HG03442 (cell line): Measurements from ENCODE around the gene RAET1E.

Experiments
- ATAC-seq: cut with Tn5 transposase; IDR thresholded peaks from one replicate; pipeline ENCODE4 v1.9.1; 2021; ENCODE audit warnings: mild to moderate bottlenecking, moderate library complexity; ENCODE audit not compliant: unreplicated experiment

RAET1E gene

DNA sequence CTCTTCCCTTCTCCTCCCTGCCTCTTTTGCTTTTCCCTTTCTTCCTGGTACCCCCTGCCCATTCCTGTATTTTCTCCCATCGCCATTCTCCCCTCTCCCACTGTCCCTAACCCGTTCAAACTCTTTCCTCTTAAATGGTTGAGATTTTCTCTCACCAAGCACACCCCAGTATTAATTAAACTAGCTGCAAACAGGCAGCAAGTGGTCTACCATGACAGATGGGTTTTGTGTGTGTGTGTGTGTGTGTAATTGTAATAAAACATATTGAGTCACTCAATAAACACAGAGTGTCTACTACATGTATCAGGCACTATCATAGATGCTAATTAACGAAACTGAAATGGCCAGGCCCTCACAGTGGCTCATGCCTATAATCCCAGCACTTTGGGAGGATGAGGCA lies 6.7 kb downstream of the RAET1E start:
- ATAC-seq: no peak

DNA sequence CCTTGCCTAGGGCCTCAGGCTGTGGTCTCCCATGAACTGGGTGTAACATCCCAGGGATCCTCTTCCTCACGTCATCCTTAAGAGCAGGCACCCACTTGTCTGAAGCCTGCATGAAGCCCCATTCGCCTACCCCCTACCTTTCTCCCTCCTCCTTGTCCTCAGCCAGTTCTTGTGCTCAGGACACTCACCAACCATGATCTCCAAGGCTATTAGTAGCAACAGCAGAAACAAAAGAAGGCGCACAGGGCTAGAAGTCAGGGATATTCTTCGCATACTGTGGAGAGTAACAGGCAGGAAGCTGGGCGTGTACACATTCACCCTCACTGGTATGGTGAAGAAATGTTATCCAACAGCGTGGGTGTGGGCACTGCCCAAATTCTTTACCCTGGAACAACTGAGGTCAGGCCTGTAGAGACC lies 7.3 kb downstream of the RAET1E start:
- ATAC-seq: no peak

DNA sequence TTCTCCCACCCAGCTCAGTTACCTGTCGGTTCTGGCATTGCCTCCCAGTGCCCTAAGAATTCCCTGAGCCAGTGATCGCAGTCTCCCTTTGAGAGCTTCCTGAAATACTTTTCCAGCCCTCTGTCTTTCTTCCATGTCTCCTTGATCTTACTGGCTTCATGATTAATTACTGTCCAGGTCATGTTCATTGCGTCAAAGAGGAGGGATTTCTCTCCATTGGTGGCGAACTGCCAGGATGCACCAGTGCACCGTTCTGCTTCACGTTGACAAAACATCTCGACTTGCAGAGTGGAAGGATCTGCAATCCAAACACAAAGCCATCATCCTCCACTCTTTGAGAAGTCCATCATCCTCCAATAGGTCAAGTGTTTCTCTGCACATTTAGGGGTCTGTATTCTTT lies 8.6 kb downstream of the RAET1E start:
- no peak for ATAC-seq

DNA sequence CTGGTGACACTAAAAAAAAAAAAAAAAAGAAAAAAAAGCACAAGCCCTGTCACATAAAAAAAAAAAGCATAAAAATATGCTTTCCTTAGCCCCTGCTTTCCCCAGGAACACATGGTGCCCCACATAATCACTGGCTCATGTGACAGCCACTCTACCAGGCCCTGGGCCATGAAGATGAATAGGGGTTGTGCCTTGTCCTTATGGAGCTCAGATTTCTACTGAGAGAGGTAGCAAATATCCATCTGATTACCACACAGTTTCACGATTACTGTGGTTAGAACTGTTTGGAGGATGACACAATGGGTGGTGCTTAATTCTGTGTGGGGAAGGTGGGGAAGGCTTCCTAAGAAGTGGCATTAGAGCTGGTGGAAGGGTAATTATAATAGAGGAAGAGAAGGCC lies 9.3 kb downstream of the RAET1E start:
- no peak for ATAC-seq

DNA sequence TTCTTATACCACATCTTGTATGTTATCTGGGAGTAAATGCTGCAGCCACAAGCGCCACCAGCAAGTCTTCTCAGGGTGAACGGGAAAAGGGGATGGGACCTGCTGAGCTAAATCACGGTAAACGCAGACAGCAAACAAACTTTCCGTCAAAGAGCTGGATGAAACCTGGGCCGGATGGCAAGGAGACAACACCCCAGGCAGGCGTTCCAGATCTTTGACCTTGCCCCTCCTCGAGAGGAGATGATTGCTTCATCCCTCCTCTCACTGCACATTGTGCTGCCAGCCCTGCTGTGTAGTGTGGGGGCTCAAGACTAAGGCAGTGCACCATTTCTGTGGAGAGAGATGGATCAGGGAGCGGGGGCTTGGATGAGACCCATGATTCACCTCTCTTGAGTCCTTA lies 9.8 kb downstream of the RAET1E start:
- ATAC-seq: no peak

DNA sequence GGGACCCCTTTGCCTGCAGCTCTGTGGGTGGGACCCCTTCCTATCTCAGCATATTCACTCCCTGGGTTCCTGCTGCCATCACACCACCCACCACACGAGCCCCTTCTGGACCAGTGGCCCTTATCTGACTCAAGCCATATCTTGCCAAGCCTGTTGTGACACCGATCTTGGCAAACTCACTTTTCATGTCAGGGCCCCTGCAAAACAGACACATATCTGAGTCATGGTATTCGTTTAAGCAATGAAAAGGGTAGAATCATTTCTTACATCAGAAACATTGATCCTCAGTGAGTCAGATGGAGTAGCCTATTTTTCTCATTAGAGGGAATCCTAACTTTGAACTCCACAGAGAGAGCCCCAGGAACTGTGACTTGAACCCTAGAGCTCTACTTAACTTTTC lies 10.6 kb downstream of the RAET1E start:
- no peak for ATAC-seq

DNA sequence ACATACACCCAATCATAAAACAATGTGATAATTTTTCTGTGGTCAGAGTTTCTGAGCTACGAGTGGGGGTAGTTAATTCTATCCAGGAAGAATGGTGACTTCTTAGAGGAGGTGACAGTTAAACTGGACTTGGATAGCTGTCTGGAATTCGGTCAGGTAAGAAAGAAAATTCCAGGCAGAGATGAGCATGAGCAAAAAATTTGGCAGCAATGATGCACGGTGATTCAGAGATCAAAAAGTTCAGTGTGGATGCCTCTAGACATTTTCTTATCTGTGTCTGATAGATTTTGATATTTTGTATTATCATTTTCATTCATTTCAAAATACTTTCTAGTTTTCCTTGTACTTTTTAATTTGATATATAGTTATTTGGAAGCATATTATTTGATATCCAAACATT lies 12.0 kb downstream of the RAET1E start:
- ATAC-seq: no peak

DNA sequence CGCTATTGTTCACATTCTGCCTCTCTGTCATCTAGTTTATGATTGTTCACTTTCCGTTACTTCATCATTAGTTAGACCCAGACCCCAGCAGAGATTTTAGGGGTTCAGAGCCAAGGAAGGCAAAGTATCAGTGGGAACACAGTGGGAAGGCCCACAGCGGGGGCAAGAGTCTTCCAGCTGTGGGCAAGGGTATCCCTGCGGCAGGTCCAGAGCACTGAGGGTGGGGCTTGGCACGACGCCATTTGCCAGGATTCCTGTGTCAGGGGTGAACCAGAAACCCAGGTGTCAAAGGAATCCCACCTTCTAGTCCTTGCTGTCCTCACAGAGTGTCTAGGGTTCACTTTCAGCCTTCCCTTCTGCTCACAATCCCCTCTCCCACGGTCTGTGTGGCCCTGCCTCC lies 13.3 kb downstream of the RAET1E start:
- ATAC-seq: no peak

DNA sequence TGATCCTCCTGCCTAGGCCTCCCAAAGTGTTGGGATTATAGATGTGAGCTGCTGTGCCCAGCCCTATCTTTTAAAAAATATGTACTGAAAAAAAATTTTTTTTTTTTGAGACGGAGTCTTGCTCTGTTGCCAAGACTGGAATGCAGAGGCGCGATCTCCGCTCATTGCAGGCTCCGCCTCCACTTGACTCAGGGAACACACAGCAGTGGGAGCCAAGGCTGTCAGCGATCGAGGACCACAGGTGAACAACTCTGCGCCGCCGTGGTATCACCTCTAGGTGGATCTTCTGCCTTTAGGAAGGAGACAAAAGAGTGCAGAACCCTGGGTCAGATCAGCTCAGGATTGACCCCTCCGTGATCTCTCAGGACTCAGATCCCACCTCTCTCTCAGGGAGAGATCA lies 13.7 kb downstream of the RAET1E start:
- no peak for ATAC-seq

DNA sequence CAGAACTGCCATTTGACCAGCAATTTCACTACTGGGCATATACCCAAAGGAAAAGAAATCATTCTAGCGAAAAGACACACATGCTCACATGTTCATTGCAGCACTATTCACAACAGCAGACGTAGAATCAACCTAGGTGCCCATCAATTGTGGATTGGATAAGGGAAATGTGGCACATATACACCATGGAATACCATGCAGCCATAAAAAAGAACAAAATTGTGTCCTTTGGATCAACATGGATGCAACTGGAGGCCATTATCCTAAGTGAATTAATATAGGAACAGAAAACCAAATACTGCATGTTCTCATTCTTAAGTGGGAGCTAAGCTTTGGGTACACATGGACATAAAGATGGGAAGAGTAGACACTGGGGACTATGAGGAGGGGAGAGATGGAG lies 16.1 kb downstream of the RAET1E start:
- no peak for ATAC-seq

DNA sequence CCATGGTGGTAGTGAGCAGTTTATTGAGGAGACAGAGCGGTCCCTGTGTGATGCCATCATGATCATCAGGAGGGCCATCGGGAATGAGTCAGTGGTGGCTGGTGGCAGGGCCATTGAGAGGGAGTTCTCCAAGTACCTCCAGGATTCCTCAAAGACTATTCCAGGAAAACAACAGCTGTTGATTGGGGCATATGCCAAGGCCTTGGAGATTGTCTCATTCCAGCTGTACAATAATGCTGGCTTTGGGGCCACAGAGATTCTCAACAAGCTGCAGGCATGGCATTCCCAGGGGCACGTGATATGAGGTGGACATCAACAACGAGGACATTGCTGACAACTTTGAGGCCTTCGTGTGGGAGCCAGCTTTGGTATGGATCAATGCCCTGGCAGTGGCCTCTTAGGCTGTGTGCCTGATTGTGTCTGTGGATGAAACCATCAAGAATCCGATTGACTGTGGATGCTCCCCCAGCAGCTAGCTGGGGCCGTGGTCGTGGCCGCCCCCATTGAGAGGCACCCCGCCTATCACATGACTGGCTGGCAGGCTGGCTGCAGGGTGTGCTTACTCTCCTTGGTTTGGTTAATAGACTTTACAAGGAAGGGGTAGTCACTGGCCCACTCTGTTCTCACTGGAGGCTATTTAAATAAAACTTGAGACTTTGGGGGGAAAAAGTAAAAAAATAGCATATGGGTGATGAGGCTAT lies 16.7 kb downstream of the RAET1E start:
- no peak for ATAC-seq

DNA sequence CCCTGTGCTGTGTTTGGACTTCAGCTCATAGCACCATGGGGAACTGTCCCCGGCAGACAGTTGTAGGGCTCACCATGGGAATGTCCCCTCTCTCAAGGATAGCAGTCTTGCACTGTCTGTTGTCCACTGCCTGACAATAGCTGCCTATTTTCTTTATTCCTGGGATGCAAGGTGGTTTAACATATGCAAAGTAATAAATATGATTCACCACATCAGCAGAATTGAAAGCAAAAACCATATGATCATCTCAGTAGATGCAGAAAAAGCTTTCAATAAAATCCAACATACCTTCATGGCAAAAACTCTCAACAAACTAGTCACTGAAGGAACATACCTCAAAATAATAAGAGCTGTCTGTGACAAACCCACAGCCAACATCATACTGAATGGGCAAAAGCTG lies 20.3 kb downstream of the RAET1E start:
- ATAC-seq: no peak

DNA sequence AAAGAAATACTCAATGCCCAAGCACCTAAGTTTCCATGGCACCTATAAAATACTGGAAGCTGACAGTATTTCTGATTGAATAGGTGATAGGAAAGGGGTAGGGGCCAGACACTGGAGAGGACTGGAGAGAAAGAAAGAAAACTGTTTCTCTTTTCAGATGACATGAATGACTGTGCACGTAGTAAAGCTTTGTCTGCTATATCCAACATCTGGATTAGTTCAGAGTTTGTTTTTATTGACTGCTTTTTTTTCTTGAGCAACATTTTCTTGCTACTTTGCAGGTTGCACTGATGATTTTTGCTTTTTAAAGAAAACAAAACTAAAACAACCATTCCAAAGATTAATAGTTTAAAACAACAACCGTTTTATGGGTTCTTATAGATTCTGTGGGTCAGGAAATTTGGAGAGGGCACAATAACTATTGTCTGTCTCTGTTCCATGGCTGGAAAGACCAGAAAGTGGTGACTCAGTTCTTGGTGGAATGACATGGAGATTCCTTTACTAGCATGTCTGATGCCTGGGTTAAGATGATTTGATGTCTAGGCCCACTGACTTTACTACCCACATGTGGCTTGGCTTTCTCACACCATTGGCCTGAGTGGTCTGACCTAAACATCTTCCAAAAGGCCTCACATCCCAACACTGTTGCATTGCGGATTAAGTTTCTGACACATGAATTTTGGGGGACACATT lies 21.5 kb downstream of the RAET1E start:
- no peak for ATAC-seq

DNA sequence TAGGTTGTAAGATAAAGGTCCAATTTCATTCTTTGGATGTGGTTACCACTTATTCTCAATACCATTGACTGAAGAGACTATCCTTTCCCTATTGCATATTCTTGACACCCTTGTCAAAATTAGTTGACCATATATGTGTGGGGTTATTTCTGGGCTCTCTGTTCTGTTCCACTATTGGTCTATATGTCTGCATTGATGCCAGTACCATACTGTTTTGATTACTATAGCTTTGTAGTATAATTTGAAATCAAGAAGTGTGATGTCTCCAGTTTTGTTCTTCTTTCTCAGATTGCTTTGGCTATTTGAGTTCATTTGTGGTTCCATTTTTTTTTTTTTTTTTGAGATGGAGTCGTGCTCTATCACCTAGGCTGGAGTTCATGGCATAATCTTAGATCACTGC lies 25.7 kb downstream of the RAET1E start:
- ATAC-seq: no peak

DNA sequence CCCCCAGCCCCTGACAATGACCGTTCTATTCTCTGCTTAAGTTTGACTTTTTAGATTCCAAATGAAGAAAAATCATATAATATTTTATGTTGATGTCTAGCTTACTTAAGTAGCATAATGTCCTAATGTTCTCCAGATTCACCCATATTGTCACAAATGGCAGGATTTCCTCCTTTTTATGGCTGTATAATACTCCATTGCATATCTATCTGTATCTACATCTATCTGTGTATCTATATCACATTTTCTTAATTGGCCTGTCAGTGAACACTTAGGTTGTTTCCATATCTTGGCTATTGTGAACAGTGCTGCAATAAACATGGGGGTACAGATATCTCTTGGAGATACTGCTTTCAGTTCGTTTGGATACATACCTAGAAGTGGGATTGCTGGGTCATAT lies 26.7 kb downstream of the RAET1E start:
- no peak for ATAC-seq

DNA sequence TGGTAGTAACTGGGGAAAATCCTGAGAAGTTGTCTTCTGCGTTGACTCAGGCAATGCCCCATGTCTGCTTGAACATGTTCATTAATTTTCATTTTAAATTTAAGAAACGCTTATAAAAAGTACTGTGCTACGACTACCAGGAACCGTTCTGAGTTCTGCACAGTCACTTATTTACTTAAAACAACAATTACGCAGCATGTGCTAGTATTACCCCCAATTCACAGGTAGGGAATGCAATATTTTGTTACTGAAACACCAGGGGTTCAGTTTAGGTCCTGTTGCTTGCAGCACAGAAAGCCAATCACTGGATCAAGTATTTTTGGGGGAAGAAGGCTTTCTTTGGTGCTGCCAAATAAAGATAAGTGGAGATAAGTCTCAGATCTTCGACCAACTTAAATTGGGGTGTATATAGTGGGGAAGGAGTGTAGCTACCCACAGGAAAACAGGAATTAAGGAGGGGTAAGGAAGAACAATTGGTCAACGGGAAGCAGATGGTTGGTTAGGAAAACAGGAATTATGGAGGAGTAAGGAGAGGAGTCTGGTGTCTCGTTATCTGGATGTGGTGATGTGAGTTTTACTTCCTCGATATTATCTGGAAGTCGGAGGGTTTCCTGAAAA lies 28.5 kb downstream of the RAET1E start:
- ATAC-seq: no peak

DNA sequence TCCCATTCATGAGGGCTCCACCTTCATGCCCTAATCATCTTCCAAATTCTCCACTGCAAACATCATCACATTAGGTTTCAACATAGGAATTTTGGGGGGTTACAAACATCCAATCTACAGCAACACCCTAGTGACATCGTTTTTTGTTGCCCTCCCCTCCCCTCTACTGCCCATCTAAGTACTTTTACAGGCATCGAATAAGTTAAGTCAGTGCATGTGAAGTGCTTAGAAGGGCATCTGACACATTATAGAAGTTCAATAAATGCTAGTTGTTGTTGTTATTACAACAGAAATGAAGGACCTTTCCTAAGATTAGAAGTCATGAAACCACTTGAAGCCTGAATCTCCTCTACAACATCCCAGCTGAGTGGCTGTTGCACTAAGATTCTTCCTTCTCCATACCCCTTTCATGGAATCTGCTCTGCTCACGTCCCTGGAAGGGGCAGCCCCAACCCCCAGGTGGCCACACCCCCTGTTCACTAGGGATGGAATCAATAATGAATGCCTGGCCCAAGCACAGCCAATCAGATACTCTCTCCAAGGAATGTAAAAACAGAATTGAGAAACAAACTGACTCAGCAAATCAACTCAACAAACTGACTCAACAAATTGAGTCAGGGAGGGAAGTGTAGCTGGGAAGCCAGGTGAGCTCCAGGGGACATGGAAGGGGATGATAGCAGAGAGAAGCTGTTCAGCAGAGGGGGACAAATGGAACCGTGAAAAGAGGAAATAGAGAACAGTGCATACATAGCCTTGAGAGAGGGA lies 29.9 kb downstream of the RAET1E start:
- ATAC-seq: no peak

DNA sequence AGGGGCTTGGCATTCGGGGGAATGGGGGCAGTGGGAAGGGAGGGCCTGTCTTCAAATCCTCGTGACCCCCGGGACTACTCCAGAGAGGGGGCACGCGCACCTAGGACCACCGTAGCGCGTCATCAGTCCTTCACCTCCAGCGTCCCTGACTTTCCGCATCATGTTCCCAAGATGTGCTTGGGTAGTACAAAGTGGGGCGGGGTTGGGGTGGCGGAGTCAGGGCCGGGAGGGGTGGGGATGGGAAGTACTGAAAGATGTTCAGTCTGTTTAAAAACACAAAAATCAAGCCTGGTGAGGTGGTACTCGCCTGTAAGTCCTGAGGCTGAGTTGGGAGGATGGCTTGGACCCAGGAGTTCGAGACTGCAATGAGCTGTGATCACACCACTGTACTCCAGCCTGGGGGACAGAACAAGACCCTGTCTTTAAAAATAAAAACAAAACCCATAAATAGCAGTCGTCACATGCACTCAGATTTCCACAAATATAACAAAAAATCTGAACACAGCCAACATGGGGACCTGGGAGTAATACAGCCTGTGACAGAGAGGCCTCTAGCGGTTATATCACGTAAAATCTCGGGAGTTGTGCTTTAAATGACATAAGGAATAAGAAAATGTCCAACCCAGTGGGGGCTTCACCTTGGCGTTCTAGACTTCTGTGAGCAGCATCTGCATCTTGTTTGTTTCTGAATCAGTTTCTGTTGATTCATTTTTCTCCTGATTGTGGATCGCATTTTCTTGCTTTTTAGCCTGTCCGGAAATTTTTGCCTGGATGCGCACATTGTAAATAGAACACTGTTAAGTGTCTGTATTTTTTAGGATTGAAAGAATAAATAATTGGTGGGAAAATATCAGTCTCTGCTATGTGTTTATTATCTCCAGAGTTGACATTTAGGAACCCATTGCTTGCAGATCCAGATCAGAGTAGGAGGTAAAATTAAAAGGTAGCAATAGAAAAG lies 33.1 kb downstream of the RAET1E start:
- no peak for ATAC-seq

DNA sequence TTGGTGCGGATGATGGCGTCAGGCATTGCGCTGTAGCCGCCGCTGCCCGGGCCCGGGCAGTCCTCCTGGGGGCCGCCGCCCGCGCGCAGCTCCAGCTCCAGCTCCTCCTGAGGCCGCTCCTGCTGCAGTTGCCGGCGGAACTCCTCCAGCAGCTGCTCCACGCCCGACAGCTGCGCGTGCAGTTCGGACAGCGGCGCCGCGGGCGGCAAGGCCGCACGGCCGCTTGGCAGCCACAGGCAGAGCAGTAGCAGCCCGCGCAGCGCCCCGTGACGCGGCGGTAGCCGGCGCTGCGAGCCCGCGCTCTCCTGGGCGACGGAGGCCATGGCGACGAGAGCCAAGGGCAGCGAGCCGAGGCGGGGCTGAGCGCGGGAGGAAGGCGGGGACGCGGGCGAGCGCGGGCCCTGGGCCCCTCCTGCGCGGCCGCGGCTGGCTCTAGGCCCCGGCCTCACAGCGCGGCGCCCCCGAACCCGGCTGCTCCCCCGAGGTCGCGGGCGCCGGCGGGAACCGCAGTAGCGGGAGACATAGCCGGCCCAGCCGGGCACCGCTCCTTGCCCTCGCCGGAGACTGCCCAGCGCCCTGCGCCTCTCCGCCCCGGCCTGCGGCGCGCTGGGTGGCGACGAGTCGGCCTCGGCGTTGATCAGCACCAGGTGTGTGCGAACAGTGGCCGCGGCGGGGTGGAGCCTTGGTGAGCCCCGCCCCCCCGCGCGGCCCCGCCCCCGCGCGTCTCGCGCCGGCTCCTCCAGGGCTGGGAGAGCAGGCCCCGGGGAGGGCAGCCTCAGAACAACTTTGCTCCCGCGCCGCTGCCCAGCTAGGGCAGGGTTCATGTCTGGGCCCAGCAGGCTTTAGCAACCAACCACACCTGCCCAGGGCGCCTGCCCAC lies 34.0 kb downstream of the RAET1E start, which contains the start of gene LRP11:
Gene LRP11 (minus strand): TSS at position 662 of the 880 bp plus-strand sequence. CDS start 339 bp downstream, at position 323.
- ATAC-seq: peak; percentile 83
